HG02970 (cell line): ENCODE results near the gene HSH2D.
"Not testable (repeated sequence)": the region's sequence is repeated elsewhere in the genome, so short reads cannot be mapped to it uniquely, and the experiment has no call there.

Source experiments
- ATAC-seq: cut with Tn5 transposase; IDR thresholded peaks from one replicate; pipeline ENCODE4 v1.9.1; 2021; ENCODE audit warnings: mild to moderate bottlenecking, moderate library complexity, moderate number of reproducible peaks; ENCODE audit not compliant: unreplicated experiment, low FRiP score

Gene HSH2D

GRCh38 chr19:16118489-16119033 is 24.9 kb upstream of the HSH2D start:
- ATAC-seq, result peak; percentile 64

- ATAC-seq, result not testable (repeated sequence)
These were observed 24.2 kb upstream of the HSH2D start for GRCh38 chr19:16119075-16119857.

GRCh38 chr19:16121141-16121540 is 22.3 kb upstream of the HSH2D start:
- ATAC-seq, result no peak

- no peak for ATAC-seq
These were observed 21.5 kb upstream of the HSH2D start for GRCh38 chr19:16121967-16122366.

GRCh38 chr19:16124953-16125352 is 18.5 kb upstream of the HSH2D start:
- no peak for ATAC-seq

GRCh38 chr19:16125737-16126495 is 17.6 kb upstream of the HSH2D start:
- ATAC-seq, result no peak

GRCh38 chr19:16127080-16127479 is 16.4 kb upstream of the HSH2D start:
- no peak for ATAC-seq

GRCh38 chr19:16127776-16128371 is 15.6 kb upstream of the HSH2D start:
- ATAC-seq, result no peak

- no peak for ATAC-seq
These were observed 11.8 kb upstream of the HSH2D start for GRCh38 chr19:16131648-16132047.

GRCh38 chr19:16133818-16134217 is 9.7 kb upstream of the HSH2D start:
- ATAC-seq, result no peak

GRCh38 chr19:16134510-16134909 is 9.0 kb upstream of the HSH2D start:
- ATAC-seq, result no peak

- ATAC-seq, result no peak
These were observed 7.9 kb upstream of the HSH2D start for GRCh38 chr19:16135430-16136127.

GRCh38 chr19:16136185-16136999 is 7.1 kb upstream of the HSH2D start:
- no peak for ATAC-seq

GRCh38 chr19:16139752-16140151 is 3.7 kb upstream of the HSH2D start:
- ATAC-seq, result no peak

GRCh38 chr19:16141043-16141442 is 2.4 kb upstream of the HSH2D start:
- ATAC-seq, result no peak

- ATAC-seq, result no peak
These were observed 1.4 kb upstream of the HSH2D start for GRCh38 chr19:16142032-16142580.

- no peak for ATAC-seq
These were observed 714 bp downstream of the HSH2D start for GRCh38 chr19:16144216-16144581.

- ATAC-seq, result no peak
These were observed 2.6 kb downstream of the HSH2D start for GRCh38 chr19:16146112-16146511.

GRCh38 chr19:16148443-16149229 is 5.2 kb downstream of the HSH2D start:
- ATAC-seq, result no peak
